ENCODE data around the gene SLC6A3. TPM values are rescaled to one million over a fixed set of nuclear protein-coding genes. Genes with fewer than 3 reads are reported as not detected.

SLC6A3 gene
- total and polyA plus RNA-seq, 7 donors = under 0.01 to 0.01 TPM; not detected in 5

DNA sequence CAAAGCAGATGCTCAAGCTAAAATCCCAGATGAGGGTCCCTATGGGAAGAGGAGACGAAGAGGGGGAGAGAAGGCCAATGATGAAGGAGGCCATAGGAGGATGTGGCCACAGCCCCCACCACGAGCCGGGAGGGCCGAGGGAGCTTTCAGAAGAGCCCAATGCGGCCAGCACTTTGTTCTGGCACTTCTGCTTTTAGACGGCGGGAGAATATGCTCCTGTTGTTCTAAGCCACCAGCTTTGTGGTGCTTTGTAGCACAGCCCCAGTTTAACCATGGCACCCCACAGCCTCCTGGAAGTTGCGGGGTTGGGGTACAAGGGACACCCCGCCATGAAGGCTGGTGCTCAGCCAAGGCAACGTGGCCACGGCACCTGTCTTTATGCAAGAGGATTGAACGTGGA is 45.1 kb upstream of the SLC6A3 start:
- Histone ChIP-seq H3K9me3 (no peaks in the 10 kb centered on the region), H3K27ac (no peak overlapping the region), H3K4me3 (no peak overlapping the region), H3K36me3 (ENCODE audit: insufficient read depth in 1 of 2, low read depth in 1 of 2) (peaks cover 0 to 26% of the 10 kb centered on the region in 2 donors), H3K4me1 (no peaks in the 10 kb centered on the region), H3K27me3 (ENCODE audit: insufficient read depth in 3 of 3, low read length in 2 of 3) (no peaks in the 10 kb centered on the region)
- 85 to 89% (median 86%) methylated on average over 12 of the region's 12 CpGs for WGBS, 3 donors
- ATAC-seq (no peak), DNase-seq (no peak)
- intact Hi-C loops (cut with DNase I) = no loop called here
- TF ChIP-seq CTCF (IDR thresholded peaks at IDR 0.05) = no peak

- WGBS, 3 donors = 92 to 95% (median 94%) methylated on average over 18 of the region's 18 CpGs
- no peak overlapping the region for H3K27ac ChIP-seq
- intact Hi-C loops (cut with DNase I) = loop anchor here in 1 of 2 donors (10.0 kb wide), 1 partner anchor 115 kb away; no protein-coding TSS in a partner anchor
- peaks cover 0 to 26% of the 10 kb centered on the region in 2 donors for H3K36me3 ChIP-seq (ENCODE audit: insufficient read depth in 1 of 2, low read depth in 1 of 2)
- no peaks in the 10 kb centered on the region for H3K9me3 ChIP-seq
- H3K4me3 ChIP-seq = no peak overlapping the region
- TF ChIP-seq CTCF (IDR thresholded peaks at IDR 0.05) = no peak
- DNase-seq = no peak
- ATAC-seq = no peak
- no peaks in the 10 kb centered on the region for H3K4me1 ChIP-seq
- no peaks in the 10 kb centered on the region for H3K27me3 ChIP-seq (ENCODE audit: insufficient read depth in 3 of 3, low read length in 2 of 3)
These were observed 44.5 kb upstream of the SLC6A3 start for GRCh38 chr5:1489754-1490153.

GRCh38 chr5:1488882-1489680 is 43.8 kb upstream of the SLC6A3 start:
- Histone ChIP-seq H3K27ac (no peak overlapping the region), H3K36me3 (ENCODE audit: insufficient read depth in 1 of 2, low read depth in 1 of 2) (peaks cover 0 to 26% of the 10 kb centered on the region in 2 donors), H3K27me3 (ENCODE audit: insufficient read depth in 3 of 3, low read length in 2 of 3) (no peaks in the 10 kb centered on the region), H3K4me1 (no peaks in the 10 kb centered on the region), H3K9me3 (no peaks in the 10 kb centered on the region), H3K4me3 (no peak overlapping the region)
- no peak for DNase-seq
- no peak for TF ChIP-seq CTCF (IDR thresholded peaks at IDR 0.05)
- intact Hi-C loops (cut with DNase I) = loop anchor here in 1 of 2 donors (10.0 kb wide), 1 partner anchor 116 kb away; no protein-coding TSS in a partner anchor
- ATAC-seq = peak in 1 of 4 donors; percentile 44
- WGBS, 3 donors = 79 to 87% (median 84%) methylated on average over 14 of the region's 14 CpGs

DNA sequence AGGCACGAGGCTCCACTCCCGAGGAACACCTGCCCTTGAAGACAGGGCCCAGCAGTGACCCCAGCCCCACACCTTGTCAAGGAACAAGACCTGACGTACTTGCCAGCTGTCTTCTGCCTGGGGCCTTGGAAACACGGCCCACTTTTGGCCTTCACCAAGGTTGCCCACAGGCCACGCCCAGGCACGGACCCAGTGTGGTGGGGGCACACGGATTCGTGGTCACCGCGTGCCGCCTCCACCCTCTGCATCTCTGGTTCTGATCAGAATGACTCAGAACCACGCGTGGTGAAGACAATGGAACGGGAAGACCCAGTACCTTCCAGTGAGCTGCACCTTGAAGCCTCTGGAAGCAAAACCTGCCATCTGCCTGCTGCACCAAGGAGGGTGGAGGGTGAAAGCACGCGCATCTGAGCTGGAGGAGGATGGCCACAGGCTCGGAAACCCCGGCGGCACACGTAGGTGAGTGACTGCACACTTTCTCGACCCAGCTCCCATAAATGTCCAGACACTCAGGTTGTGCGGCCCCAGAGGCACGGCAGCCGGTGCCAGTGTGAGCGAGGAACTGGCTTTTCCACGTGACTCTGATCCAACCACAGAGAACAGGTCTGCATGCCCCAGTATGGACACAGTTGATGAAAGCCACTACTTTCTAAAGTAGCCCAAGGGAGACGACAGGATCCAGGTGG is 42.0 kb upstream of the SLC6A3 start:
- intact Hi-C loops (cut with DNase I) = loop anchor here in 1 of 2 donors (10.0 kb wide), 1 partner anchor 118 kb away; no protein-coding TSS in a partner anchor
- Histone ChIP-seq H3K36me3 (ENCODE audit: insufficient read depth in 1 of 2, low read depth in 1 of 2) (peaks cover 0 to 26% of the 10 kb centered on the region in 2 donors), H3K4me3 (no peak overlapping the region), H3K4me1 (no peaks in the 10 kb centered on the region), H3K27ac (no peak overlapping the region), H3K9me3 (no peaks in the 10 kb centered on the region), H3K27me3 (ENCODE audit: insufficient read depth in 3 of 3, low read length in 2 of 3) (no peaks in the 10 kb centered on the region)
- TF ChIP-seq CTCF (IDR thresholded peaks at IDR 0.05) = no peak
- WGBS, 3 donors = 90 to 95% (median 93%) methylated on average over 27 of the region's 27 CpGs
- DNase-seq (no peak), ATAC-seq (no peak)
